A204.1 (cell line): ENCODE measurements around the gene SERF1B.
"Not testable (repeated sequence)": the region's sequence is repeated elsewhere in the genome, so short reads cannot be mapped to it uniquely, and the experiment has no call there.

ENCODE experiments used
- FAIRE-seq: peaks from 2 replicates; lab custom pipeline; 2012; peaks lifted over from hg19 to GRCh38; lab: Jason Lieb, UNC

Gene SERF1B

DNA sequence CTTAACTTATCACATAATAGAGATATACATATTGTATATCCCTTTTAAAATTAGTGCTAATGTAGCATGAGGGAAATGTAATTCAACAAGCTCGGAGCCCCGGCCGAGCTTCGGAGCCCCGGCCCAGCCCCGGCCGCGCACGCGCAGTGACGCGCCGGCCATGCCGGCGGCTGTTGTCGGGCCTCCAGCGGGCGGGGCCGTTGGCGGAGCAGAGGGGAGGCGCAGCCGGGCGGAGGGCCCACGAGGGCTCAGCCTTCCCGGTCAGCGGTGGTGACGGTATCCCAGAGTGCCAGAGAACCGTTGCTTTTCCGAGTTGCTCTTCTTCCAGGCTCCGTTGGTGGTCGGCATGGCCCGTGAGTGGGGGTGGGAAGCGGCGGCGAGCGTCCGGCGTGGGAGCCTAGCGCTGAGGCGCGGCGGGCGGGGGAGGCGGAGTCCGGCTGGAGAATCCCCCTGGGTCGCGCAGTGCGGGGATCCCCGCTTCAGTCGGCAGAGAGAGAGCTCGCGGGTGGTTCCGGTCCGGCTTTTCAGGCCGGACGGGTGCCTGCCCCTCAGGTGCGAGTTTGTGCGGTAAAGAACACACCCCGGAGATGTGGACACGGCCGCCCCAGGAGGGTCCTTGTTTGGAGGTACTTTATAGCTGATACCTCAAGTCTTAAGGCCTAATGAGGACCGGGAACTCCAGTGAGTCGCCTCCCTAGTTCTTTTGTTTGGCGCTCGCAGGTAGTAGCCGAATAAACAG lies at the start of gene SERF1B:
TSS of gene SERF1B (plus strand) at position 146 of the 739 bp plus-strand sequence. CDS start at position 347, 201 bp downstream.
- not testable (repeated sequence) for FAIRE-seq

DNA sequence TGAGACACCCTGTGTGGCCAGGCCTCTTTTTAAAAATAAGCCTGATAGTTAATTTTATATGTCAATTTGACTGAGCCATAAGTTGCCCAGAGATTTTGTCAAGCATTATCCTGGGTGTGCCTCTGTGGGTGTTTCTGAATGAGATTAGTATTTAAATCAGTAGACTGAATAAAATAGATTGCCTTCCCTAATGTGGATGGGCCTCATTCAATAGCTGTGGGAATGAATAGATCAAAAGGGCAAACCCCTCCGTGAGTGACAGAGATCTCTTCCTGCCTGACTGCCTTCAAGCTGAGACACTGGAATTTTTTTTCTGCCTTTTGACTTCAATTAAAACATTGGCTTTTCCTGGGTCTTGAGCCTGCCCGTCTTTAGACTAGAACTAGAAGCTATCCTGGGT lies 33.3 kb upstream of the SERF1B start:
- FAIRE-seq: not testable (repeated sequence)

DNA sequence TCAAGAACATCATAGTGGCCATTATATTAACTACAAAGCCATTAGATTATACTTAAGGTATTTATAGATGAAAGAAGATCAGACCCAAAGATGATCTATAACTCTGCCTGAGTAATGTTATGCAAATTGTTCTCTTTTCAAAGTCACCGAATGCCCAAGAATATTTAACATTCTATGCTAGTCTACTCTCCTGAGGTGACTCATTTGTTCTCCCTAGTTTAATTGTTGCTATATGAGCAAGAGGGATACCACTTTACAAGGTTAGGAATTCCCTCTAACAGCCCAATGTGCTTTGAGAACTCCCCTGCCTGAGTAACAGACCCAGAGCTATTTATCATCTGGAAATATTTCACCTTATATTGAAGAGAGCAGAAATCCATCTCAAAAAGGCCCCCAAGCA lies 29.5 kb upstream of the SERF1B start:
- not testable (repeated sequence) for FAIRE-seq

DNA sequence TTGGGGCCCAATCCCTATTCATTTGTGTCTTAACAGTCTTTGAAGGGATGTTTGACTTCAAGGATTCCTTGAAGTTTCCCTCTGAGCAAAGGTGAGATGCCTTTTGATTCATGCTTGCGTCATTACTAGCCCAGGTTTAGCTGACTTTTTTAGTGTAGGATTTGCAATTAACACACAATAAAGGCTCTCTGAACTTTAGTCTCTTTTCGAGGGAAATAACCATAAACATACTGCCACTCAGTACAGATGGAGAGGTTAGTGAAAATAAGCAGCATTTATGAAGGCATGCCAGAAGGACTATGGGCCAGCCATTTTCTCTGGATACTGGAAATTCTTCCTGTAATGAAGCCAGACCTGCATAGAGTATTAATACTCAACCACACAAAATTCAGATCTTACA lies 4.4 kb upstream of the SERF1B start:
- FAIRE-seq: not testable (repeated sequence)

DNA sequence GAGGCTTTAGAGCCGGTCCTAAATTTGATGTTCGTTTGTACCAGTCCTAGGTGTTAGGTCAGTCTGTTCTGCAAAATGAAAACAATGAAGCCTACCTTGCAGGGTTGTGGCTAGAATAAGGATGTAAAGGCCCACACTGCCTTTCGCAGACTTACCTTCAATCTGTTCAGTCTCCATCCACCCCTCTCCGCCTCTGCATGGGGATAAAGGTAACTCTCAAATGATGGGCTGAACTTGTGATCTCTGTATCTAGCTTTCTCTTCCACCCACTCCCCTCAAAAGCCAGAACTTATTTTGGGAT lies 744 bp downstream of the SERF1B start:
- not testable (repeated sequence) for FAIRE-seq

DNA sequence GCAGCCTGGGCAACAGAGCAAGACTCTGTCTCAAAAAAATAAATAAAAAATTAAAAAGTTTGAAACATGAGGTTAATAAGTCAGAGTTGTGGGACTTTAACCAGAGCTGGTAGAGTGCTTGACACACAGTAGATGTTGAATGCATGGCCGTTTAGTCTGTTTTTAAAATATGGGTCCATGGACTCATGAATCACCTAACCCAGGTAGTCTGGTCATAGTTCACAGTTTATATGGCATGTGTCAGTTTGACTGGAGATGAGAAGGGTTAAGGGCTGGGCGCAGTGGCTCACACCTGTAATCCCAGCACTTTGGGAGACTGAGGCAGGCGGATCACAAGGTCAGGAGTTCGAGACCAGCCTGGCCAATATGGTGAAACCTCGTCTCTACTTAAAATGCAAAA lies 6.2 kb downstream of the SERF1B start:
- not testable (repeated sequence) for FAIRE-seq

DNA sequence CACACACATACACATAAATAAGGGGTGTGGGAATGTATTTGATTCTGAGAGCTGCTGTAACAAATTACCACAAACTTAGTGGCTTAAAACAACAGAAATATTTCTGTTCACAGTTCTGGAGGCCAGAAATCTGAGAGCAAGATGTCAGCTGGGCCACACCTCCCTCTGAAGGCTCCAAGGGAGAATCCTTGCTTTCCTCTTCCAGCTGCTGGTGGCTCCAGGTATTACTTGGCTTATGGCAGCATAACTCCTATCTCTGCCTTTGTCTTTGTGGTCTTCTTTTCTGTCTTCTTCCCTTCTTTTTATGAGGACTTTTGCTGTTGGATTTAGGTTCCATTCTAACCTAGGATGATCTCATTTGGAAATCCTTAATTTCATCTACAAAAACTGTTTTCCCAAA lies 16.4 kb downstream of the SERF1B start:
- not testable (repeated sequence) for FAIRE-seq

DNA sequence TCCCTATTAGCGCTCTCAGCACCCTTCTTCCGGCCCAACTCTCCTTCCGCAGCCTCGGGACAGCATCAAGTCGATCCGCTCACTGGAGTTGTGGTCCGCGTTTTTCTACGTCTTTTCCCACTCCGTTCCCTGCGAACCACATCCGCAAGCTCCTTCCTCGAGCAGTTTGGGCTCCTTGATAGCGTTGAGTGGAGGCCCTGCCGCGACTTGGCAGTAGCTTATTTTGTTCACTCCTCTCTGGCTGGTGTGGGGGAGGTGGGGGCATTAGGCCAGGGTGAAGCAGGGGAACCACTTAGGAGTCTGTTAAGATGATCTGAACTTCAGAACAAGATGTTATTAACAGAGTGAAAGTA lies 24.7 kb downstream of the SERF1B start:
- not testable (repeated sequence) for FAIRE-seq

DNA sequence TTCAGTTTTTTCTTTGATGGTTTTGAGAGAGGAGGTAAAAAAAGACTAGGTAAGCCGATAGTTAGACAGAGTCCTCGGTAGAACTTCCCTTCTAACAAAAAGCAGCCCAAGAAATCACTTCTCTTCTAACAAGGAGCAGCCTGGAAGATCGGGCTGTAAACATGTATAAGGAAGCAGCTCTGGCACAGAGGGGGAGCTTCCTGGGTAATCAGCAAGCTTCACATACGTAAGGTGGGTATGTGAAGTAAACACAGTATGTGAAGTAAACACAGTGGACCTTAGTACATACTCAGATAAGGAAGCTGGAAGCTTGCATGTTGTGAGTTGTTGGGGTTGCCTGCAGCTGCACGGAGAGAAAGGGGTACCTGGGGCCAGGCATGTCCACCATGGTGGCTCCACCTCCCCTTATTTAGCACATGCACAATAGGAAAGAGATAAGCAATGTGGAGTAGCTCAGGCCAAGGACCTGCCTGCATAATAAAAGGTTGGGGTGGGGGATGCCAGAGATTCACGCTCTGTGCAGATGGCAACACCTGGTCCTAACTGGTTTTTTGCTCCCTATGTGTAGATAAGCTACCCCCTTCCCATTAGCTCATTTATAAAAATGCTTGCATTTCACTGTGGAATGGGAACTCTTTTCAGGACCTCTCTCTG lies 31.4 kb downstream of the SERF1B start:
- not testable (repeated sequence) for FAIRE-seq

DNA sequence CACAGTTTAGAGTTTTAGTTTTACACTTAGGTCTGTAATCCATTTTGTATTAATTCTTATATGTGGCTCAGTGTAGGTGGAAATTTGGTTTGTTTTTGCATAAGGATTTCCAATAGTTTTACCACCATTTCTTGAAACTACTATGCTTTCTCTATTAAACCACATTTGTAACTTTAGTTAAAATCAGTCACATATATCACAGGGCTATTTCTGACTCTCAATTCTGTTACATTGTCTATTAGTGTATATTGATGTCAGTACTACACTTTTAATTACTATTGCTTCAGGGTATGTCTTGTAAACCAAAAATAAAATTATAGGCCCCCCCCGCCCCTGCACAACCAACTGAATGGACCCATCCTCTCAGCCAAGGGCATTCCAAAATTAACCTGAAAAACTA lies 32.1 kb downstream of the SERF1B start:
- not testable (repeated sequence) for FAIRE-seq

DNA sequence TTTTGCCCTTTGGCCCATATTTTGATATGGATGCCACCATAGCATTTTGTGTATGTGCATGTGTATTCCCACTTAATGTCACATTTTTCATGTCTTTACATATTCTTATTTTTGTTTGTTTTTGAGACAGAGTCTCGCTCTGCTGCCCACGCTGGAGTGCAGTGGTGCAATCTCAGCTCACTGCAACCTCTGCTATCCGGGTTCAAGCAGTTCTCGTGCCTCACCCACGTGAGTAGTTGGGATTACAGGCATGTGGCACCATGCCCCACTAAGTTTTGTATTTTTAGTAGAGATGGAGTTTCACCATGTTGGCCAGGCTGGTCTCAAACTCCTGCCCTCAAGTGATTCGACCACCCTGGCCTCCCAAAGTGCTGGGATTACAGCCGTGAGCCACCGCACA lies 52.6 kb downstream of the SERF1B start:
- not testable (repeated sequence) for FAIRE-seq

DNA sequence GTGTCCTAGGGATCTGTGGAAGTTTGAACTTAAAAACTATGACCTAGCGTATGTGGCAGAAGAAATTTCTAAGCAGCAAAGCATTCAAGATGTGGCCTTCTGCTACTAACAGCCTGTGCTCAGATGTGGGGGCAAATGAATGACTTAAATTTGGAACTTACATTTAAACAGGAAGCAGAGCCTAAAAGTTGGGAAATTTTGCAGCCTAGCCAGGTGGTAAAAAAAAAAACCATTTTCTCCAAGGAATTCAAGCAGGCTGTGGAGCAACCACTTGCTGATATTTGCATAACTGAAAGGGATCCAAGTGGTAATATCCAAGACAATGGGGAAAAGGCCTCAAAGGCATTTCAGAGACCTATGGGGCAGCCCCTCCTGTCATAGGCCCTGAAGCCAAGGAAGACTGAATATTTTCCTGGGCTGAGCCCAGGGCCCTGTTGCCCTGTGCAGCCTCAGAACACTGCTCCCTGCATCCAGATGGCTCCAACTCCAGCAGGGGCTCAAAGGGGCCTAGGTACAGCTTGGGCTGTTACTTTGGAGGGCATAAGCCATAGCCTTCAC lies 63.9 kb downstream of the SERF1B start:
- not testable (repeated sequence) for FAIRE-seq

DNA sequence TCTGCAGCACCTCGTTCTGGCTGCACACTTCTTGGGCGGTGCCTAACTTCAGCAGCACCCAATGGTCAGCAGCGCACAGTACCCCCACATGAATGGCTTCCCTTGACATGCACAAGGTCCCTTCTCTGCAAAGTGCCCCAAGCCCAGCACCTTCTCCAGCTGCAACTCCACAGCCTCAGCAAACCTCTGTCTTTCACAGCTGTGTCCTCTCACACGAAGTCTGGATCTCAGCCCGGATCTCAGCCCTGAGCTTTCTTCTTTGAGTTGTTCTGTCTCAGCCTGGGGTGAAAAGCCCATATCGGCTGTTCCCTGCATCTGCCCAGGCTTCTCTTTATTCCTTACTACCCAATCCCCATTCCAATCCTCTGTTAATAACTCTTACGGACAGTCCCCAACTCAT lies 66.7 kb downstream of the SERF1B start:
- not testable (repeated sequence) for FAIRE-seq
